Adrenal gland (tissue), 12 donors: Measurements from ENCODE around the gene SYK. TPM values are rescaled to one million over a fixed set of nuclear protein-coding genes. Genes with fewer than 3 reads are reported as not detected.

Experiments
- DNase-seq, 7 donors: peaks; one replicate each; pipeline ENCODE4 v3.0.0-alpha.2; 2019 to 2020
- H3K27ac ChIP-seq, 5 donors: fragments of 200-600 bp; sonication (generic) in 4 of 5; 1 replicate in 3 of 5; 2 replicates in 2 of 5; pipeline versions ENCODE4 v1.5.1 to v1.8.0; 2016 to 2020; ENCODE audit warnings: mild to moderate bottlenecking in 1 of 5
- H3K27me3 ChIP-seq: fragments of 200-600 bp; 2 replicates; pipeline ENCODE4 v1.8.0; 2021
- H3K36me3 ChIP-seq, 2 donors: fragments of 200-600 bp; replicated peaks in 1 of 2; 1 replicate in 1 of 2; 2 replicates in 1 of 2; pipeline versions ENCODE4 v1.5.1 to v1.8.0; 2018 to 2022
- H3K4me1 ChIP-seq, 2 donors: fragments of 200-600 bp; replicated peaks in 1 of 2; 1 replicate in 1 of 2; 2 replicates in 1 of 2; pipeline versions ENCODE4 v1.5.1 to v1.8.0; 2018 to 2021
- H3K4me3 ChIP-seq, 4 donors: fragments of 200-600 bp; sonication (generic) in 3 of 4; one replicate each; pipeline ENCODE4 v1.5.1; 2016 to 2018
- H3K9me3 ChIP-seq, 3 donors: fragments of 200-600 bp; sonication (generic) in 1 of 3; replicated peaks in 1 of 3; 1 replicate in 2 of 3; 2 replicates in 1 of 3; pipeline versions ENCODE4 v1.5.1 to v1.8.0; 2016 to 2021
- POLR2A ChIP-seq, 2 donors: fragments of 450-650 bp; IDR thresholded peaks; one replicate each; pipeline ENCODE4 v1.6.1; 2017; ENCODE audit warnings: antibody characterized with exemption in 2 of 2, mild to moderate bottlenecking in 2 of 2, moderate library complexity in 1 of 2
- WGBS, 4 donors: extraction: QIAGEN DNeasy Blood & Tissue Kit in 2 of 4; methylation state at CpG; one replicate each; pipeline versions ENCODE4 v1.1.5 to v1.1.7; 2013 to 2017; 5-methylcytosine and 5-hydroxymethylcytosine counted together
- intact Hi-C, 2 donors: fragments of 100-400 bp; cut with DNase I; formaldehyde crosslinking; loops; one replicate each; pipeline versions ENCODE4 v1.14.1 to v1.15.0; 2022 to 2023
- polyA plus RNA-seq, 3 donors: library from polyadenylated mRNA; stranded (reverse); fragments of 200-250 nt in 2 of 3; fragments of 350-450 nt in 1 of 3; fragmentation: Illumina TruSeq in 1 of 3; extraction: RNeasy Lipid Tissue Mini Kit (QIAGEN cat#74804) in 1 of 3; gene quantifications; one replicate each; pipeline ENCODE4 v1.2.3, GENCODE V29; 2013 to 2014
- total RNA-seq, 9 donors: library from RNA; depleted of rRNA in 4 of 9; stranded (reverse); fragments of >200 nt in 4 of 9; fragments of 120-200 nt in 1 of 9; fragmentation: NEBNext Ultra II Directional in 1 of 9; extraction: Animal tissue kit (Norgen Biotek cat#: 25700) in 1 of 9; gene quantifications; one replicate each; pipeline versions ENCODE4 v1.1.0 to v1.2.4, GENCODE V29; 2013 to 2023
- TF ChIP-seq, protein P1 (sequence below), 6 experiments: fragments of 450-650 bp in 4 of 6; fragments of 200-600 bp in 2 of 6; sonication (generic) in 1 of 6; IDR thresholded peaks; 1 replicate in 5 of 6; 2 replicates in 1 of 6; pipeline versions ENCODE4 v1.5.1 to v1.8.0; 2016 to 2021; ENCODE audit warnings: antibody characterized with exemption in 6 of 6, mild to moderate bottlenecking in 2 of 6, moderate library complexity in 1 of 6
- donor health status: healthy with polysubstance abuse.
- donor health status: Bipolar disorder and iron deficiency.
- donor health status: DM: yes; HTN: yes; CAD: no.
- donor health status: DM: no; HTN: no; CAD: no.
- donor health status: DM: no; HTN: no; CAD: no.
- donor health status: DM: yes; HTN: yes; CAD: no.

Gene SYK
- total and polyA plus RNA-seq, 12 donors: 2.0 to 21.5 (median 14.1) TPM

DNA sequence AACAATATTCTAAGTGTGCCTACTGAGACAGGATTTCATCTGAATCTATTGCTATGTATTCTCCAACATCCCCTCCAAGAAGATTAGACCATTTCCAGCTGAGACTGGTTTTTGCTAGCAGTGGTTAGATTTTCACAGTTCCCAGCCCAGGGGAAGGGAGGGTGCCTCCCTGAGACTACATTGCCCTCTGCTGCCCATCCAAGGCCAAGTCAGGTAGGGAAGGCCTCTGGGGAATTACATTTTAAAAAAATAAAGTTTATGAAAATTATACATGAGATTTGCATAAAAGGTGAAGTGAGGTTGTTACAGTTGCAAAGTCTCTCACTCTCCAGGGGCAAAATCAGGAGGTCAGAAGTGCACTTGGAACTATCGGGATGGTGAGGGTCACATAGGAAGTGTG lies 28.0 kb upstream of the SYK start:
- H3K36me3 ChIP-seq: no peaks in the 10 kb centered on the region
- DNase-seq: no peak
- WGBS, 4 donors: 72 to 78% (median 73%) methylated on average over 1 of the region's 1 CpG
- TF ChIP-seq, protein P1, sequence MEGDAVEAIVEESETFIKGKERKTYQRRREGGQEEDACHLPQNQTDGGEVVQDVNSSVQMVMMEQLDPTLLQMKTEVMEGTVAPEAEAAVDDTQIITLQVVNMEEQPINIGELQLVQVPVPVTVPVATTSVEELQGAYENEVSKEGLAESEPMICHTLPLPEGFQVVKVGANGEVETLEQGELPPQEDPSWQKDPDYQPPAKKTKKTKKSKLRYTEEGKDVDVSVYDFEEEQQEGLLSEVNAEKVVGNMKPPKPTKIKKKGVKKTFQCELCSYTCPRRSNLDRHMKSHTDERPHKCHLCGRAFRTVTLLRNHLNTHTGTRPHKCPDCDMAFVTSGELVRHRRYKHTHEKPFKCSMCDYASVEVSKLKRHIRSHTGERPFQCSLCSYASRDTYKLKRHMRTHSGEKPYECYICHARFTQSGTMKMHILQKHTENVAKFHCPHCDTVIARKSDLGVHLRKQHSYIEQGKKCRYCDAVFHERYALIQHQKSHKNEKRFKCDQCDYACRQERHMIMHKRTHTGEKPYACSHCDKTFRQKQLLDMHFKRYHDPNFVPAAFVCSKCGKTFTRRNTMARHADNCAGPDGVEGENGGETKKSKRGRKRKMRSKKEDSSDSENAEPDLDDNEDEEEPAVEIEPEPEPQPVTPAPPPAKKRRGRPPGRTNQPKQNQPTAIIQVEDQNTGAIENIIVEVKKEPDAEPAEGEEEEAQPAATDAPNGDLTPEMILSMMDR (IDR thresholded peaks at IDR 0.05): peak in 3 of 6 experiments; percentile 15 to 22 (median 17)
- TF ChIP-seq POLR2A (IDR thresholded peaks at IDR 0.05): no peak
- intact Hi-C loops: no loop called here
- H3K27ac ChIP-seq: no peak overlapping the region
- no peaks in the 10 kb centered on the region for H3K27me3 ChIP-seq
- H3K4me3 ChIP-seq: no peak overlapping the region
- no peaks in the 10 kb centered on the region for H3K9me3 ChIP-seq
- H3K4me1 ChIP-seq: no peaks in the 10 kb centered on the region

DNA sequence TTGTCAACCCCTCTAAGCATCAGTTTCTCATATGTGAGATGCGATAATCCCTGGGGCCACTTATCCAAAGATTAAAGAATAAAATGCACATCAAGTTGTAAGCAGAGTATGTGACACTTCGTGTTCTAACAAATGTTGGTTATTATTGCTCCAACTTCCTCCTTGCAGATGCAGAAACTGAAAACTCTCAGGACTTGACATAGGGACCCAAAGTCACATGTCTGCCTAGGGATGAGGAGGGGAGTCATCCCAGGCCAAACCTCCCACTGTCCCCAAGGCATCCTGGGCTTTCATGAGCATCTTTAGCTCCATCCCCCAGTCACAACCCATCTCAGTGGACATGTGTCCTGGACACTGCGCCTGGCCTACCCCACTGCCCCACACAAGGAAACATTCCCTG lies 27.5 kb upstream of the SYK start:
- WGBS, 4 donors: 70 to 92% (median 84%) methylated on average over 3 of the region's 3 CpGs
- intact Hi-C loops: no loop called here
- Histone ChIP-seq H3K4me1 (no peaks in the 10 kb centered on the region), H3K27ac (no peak overlapping the region), H3K27me3 (no peaks in the 10 kb centered on the region), H3K9me3 (no peaks in the 10 kb centered on the region), H3K36me3 (no peaks in the 10 kb centered on the region), H3K4me3 (no peak overlapping the region)
- TF ChIP-seq, protein P1 (IDR thresholded peaks at IDR 0.05): no peak
- no peak for TF ChIP-seq POLR2A (IDR thresholded peaks at IDR 0.05)
- no peak for DNase-seq

DNA sequence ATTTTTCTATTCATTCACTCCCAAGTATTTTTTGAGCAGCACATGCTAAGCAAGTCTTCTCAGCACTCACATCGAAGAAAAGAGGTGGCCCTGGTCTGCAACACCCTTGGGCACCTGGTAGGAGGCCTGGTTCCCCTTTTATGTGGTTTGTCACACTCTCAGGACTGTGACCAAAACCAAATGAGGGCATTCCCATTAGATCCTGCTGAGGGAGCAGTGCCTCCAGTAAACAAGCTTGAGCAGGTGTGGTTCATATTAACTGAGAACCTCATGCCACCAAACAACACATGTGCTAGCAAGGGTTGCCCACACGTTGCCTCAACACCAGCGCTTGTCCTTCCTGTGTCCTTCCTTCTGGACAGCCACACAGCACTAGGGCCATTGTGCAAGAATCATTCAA lies 26.9 kb upstream of the SYK start:
- DNase-seq: no peak
- H3K27me3 ChIP-seq: no peaks in the 10 kb centered on the region

DNA sequence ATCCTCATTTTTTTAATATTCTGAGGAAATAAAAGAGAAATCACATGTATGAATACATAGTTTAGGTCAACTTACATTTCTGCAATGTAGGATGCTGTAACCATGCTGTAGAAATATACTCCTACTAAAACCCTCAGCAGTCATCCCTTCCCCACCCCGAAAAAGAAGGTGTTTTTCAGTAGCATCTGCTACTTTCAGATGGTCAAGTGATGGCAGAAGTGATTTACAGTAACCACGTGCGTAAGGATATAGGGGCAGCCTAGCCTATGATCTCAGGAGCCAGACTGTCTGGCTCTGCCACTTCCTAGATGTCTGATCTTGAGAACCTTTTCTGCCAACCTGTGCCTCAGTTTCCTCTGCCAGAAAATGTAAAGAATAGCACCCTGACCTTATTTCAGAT lies 26.0 kb upstream of the SYK start:
- no peak for TF ChIP-seq POLR2A (IDR thresholded peaks at IDR 0.05)
- TF ChIP-seq, protein P1 (IDR thresholded peaks at IDR 0.05): no peak
- Histone ChIP-seq H3K4me1 (no peaks in the 10 kb centered on the region), H3K9me3 (no peaks in the 10 kb centered on the region), H3K27me3 (no peaks in the 10 kb centered on the region), H3K4me3 (no peak overlapping the region), H3K27ac (no peak overlapping the region), H3K36me3 (no peaks in the 10 kb centered on the region)
- intact Hi-C loops: no loop called here
- 40 to 55% (median 49%) methylated on average over 3 of the region's 3 CpGs for WGBS, 4 donors
- no peak for DNase-seq

More for the DNA sequence above, 26.9 kb upstream of the SYK start:
- Histone ChIP-seq H3K9me3 (no peaks in the 10 kb centered on the region), H3K4me1 (no peaks in the 10 kb centered on the region), H3K36me3 (no peaks in the 10 kb centered on the region), H3K27ac (no peak overlapping the region), H3K4me3 (no peak overlapping the region)
- TF ChIP-seq, protein P1 (IDR thresholded peaks at IDR 0.05): no peak
- TF ChIP-seq POLR2A (IDR thresholded peaks at IDR 0.05): no peak
- intact Hi-C loops: no loop called here
- WGBS, 4 donors: 62 to 82% (median 75%) methylated on average over 3 of the region's 3 CpGs
